Activated CD8-positive, alpha-beta memory T cell treated with anti-CD3 and anti-CD28 coated beads for 24 hours (primary cell): ENCODE measurements around the gene ING5.
"Not testable (repeated sequence)": the region's sequence is repeated elsewhere in the genome, so short reads cannot be mapped to it uniquely, and the experiment has no call there.

Source experiments
- DNase-seq: peaks from one replicate; pipeline ENCODE4 v3.0.0-alpha.2; 2020

The ING5 gene

GRCh38 chr2:241743008-241743407, 41.2 kb downstream of the ING5 start:
- not testable (repeated sequence) for DNase-seq

- DNase-seq: no peak
Observed at GRCh38 chr2:241743620-241744019, 41.8 kb downstream of the ING5 start.

GRCh38 chr2:241744028-241744754, 42.4 kb downstream of the ING5 start:
- DNase-seq: no peak

DNA sequence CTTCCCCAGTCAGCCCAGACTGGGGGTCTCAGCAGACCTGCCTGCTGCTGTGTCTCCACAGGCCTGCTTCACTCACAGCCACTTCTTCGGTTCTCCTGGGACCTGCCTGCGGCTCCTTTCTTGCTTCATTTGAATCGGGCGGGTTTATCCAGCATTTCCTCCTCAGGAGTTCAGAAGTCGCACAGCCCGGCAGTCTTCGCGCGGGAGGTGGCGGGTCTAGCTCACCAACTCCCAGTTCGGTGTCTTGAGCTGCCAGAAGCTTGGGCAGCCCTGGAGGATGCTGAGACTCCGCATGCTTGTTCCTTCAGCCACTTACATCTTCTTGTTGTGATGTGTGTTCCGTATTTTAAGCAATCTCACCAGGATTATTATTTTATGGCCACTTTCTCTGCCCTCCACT, 43.4 kb downstream of the ING5 start:
- DNase-seq: no peak

- DNase-seq: no peak
Observed at GRCh38 chr2:241746084-241746483, 44.2 kb downstream of the ING5 start.

- no peak for DNase-seq
Observed at GRCh38 chr2:241748468-241749256, 46.8 kb downstream of the ING5 start.

DNA sequence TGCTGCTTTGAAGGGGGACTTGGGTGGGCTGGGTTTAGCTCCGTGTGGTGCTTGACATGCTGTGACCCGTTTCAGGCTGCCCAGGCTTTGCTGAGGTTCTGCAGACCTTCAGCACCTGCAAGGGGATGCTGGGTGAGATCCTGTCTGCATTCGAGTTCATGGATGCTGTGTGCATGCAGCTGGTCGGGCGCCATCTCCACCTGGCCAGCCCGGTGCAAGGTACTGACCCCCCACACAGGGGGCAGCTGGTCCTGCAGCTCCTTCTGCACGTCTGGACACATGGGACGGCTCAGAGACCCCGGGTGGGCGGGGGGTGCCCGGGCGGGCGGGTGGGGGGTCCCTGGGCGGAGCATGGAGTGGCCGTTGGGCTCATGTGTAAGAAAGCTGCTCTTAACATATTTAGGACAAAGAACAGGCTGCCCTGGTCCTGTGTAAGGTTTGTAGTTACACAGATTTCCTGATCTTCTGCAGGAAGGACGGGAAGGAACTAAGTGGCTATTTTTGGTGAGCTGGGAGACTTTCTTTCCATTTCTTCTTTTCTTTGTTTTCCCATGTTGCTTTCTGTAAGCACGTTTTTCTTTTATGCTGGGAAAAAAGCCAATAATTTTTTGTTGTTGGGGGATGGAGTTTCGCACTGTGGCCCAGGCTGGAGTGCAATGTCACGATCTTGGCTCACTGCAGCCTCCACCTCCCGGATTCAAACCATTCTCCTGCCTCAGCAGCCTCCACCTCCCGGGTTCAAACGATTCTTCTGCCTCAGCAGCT, 48.4 kb downstream of the ING5 start:
- DNase-seq: no peak

GRCh38 chr2:241751152-241751551, 49.3 kb downstream of the ING5 start:
- DNase-seq: no peak

- DNase-seq: no peak
Observed at GRCh38 chr2:241751776-241752175, 49.9 kb downstream of the ING5 start.

- DNase-seq: no peak
Observed at GRCh38 chr2:241752253-241752652, 50.4 kb downstream of the ING5 start.

GRCh38 chr2:241752689-241753276, 50.9 kb downstream of the ING5 start:
- DNase-seq: no peak

- no peak for DNase-seq
Observed at GRCh38 chr2:241753493-241753892, 51.7 kb downstream of the ING5 start.

DNA sequence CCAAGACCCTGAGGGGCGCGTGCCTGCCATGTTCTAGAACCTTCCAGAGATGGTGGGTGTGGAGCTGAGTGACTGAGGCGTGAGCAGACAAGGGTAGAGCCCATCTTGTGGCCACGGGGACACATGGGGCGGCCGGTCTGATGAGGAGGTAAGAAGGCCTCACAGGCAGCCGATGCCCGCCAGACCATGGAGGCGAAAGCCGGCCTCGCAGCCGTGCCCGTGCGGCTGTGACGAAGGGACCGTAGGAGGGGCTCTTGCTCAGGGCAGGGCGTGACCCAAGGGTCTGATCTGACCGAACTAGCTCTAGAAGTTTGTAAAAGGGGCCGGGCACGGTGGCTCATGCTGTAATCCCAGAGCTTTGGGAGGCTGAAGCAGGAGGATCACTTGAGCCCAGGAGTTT, 52.2 kb downstream of the ING5 start:
- DNase-seq: no peak

DNA sequence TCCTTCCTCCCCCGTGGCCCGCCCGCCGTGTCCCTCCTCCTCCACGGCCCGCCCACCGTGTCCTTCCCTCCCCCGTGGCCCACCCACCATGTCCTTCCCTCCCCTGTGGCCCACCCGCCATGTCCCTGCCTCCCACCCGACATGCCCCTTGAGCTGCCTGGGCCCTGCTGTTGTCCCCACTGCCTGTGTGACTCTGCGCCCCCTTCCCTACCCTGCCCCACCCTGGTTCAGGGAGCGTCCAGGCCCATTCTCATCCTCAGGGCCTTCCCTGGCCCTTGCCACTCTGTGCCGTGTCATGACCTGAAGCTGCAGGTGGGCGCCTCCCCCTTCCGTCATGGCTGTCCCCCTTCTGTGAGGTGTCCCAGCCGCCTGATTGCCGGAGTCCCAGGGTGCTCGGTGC, 53.3 kb downstream of the ING5 start:
- DNase-seq: no peak

DNA sequence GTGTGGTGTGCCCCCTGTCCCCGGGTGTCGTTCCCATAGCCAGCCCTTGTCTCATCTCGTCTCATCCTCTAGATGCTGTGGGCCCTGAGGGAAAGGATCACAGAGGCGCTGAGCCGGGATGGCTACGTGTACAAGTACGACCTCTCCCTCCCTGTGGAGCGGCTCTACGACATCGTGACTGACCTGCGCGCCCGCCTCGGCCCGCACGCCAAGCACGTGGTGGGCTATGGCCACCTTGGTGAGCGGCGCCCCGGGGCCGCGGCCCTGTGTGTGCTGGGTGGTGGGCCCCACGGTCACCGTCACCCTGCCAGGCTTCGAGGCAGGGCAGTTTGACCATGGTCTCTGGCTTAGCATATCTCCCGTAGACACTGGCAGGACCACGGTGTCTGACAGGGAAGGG, 53.9 kb downstream of the ING5 start:
- no peak for DNase-seq

GRCh38 chr2:241759067-241759807, 57.4 kb downstream of the ING5 start:
- no peak for DNase-seq

GRCh38 chr2:241759893-241760292, 58.1 kb downstream of the ING5 start:
- not testable (repeated sequence) for DNase-seq

- DNase-seq: no peak
Observed at GRCh38 chr2:241760301-241760771, 58.5 kb downstream of the ING5 start.

DNA sequence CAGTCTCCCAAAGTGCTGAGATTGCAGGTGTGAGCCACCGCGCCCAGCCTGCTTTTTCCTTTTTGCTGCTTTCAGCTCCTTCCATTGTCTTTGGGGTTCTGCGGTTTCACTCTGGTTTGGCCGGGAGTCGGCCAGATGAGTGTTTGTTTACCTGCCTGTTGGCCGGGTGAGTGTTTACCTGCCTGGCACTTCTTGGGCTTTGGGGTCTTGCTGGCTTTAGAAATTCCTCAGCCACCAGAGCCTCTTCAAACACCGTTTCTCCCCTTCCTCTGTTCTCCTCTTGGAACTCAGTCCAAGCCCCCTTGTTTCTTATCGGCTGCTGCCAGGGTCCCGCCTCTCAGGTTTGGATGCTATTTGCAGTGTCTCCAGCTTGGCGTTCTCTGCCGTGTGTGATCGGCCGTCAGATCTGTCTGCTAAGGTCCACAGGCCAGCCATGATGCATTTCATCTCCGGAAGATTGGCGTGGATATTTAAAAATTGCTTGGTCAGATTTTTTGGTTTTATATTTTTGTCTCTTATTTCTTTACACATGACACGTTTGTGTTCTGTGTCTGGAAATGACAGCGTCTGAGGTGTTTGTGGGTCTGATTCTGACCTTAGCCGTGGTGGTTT, 60.6 kb downstream of the ING5 start:
- DNase-seq: no peak

DNA sequence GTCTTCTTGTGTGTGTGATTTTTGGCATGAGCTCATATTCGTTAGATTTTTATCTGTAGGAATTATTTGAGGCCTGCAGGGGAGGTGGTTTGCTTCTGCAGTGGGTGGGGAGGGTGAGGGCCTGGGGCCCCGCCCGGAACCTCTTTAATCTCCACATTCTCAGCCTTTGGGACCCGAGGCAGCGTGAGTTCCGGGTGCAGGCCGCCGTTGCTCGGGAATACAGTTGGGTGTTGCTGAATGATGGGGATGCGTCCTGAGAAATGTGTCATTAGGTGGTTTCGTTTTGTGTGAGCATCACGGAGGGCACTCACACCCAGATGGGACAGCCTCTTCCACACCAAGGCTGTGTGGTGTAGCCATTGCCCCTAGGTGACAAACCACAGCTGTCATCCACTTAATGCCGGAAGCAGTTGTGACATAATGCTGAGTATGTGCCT, 61.1 kb downstream of the ING5 start:
- peak; percentile 79 for DNase-seq

DNA sequence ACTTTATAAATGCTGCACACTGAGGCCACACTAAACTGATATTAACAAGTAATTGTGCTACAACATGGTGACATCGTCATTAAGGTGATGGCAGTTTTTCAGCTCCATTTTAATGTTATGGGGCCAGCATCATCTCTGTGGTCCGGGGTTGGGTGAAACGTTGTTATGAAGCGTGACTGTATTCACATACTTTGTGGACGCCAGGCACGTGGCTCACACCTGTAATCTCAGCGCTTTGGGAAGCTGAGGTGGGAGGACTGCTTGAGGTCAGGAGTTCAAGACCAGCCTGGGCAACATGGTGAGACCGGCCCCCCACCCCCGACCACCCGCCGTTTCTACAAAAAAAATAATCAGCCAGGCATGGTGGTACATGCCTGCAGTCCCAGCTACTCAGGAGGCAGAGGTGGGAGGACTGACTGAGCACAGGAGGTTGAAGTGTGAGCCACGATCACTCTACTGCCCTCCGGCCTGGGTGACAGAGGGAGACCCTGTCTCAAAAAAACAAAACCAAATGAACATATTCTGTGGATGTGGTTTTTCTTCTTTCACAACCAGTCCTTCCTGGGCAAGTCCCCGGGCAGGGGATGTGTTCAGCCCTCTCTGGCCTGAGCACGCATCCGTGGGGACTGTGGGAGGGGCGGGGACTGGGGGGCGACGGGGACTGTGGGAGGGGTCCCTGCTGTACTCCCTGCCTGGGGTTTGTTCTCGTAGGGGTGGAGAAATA, 61.9 kb downstream of the ING5 start:
- no peak for DNase-seq
